DMS53 treated with DMSO at 0.1 percent for 48 hours (cell line): ENCODE measurements around the gene OR2A5.
A peak's percentile ranks its signal among the peaks of the same experiment; 100 is the strongest.
"Not testable (repeated sequence)": the region's sequence is repeated elsewhere in the genome, so short reads cannot be mapped to it uniquely, and the experiment has no call there.

Experiments
- DNase-seq: peaks from one replicate; lab custom pipeline; 2025; ENCODE audit not compliant: unreplicated experiment; lab: John Stamatoyannopoulos, UW

Gene OR2A5

DNA sequence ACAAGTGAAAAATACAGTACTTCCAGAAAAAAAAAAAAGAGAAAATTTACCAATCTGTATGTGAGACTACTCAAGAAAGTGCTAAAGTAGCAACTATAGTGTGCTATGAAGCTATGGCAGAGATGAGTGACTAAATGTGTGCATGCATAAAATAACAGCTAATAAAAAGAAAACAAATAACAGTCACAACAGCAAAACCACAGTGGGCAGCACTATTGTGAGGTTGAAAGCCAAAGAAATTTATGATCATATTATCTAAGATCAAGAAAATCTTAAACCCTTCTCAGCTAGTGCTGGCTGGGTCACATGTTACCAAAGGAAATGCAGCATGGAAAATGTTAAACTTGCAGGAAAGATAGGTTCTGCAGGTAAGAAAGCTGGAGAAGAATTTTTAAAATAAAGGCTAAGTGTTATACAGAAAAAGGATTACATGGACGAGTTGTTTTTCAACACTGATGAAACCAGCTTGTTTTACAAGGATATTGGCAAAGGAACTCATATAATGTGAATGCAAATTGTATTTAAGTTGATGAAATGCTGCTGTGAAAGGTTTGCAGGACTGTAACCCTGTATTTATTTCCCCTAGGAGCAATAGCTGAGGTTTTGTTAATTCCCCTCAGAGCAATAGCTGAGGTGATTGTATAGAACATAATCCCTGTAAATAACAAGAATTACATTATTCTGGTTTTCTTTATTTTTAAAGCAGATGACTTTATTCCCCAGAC, 15.6 kb upstream of the OR2A5 start:
- DNase-seq: no peak

DNA sequence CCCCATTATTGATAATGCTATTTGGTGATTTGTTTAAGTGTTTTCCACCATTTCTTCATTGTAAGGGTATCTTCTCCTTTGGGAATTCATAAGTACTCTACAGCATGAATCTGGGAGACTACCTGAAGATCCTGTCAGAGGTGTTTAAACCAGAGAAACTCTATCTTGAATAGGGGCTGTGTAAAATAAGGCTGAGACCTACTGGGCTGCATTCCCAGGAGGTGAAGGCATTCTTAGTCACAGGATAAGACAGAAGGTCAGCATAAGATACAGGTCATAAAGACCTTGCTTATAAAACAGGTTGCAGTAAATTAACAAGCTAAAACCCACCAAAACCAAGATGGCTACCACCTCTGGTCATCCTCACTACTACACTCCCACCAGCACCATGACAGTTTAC, 13.4 kb upstream of the OR2A5 start:
- no peak for DNase-seq

DNA sequence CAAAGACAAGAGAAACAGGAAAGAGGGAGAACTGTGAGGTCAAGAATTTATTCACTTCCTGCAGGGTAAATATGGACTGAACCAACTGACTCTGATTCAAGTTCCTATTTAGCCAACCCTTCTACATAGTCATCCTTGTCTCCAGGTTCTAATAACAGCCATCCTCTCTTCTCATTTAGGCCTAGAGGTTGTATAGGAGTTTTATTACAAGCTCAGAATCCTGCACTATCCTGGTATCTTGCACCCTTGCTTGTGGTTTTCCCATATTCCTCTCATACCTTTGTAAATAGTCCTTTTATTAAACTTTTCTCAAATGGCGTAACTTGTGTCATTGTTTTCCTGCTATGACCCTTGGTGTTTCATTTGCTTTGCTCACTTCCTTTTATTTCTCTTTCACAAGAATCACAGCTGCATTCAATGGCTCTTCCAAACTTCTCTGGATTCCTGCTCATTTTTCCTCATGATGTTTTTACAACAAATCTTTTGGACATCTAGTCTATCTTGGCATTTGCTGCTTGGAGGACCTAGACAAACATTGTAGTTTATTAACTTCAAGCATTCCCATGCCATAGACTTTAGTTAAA, 12.4 kb upstream of the OR2A5 start:
- no peak for DNase-seq

DNA sequence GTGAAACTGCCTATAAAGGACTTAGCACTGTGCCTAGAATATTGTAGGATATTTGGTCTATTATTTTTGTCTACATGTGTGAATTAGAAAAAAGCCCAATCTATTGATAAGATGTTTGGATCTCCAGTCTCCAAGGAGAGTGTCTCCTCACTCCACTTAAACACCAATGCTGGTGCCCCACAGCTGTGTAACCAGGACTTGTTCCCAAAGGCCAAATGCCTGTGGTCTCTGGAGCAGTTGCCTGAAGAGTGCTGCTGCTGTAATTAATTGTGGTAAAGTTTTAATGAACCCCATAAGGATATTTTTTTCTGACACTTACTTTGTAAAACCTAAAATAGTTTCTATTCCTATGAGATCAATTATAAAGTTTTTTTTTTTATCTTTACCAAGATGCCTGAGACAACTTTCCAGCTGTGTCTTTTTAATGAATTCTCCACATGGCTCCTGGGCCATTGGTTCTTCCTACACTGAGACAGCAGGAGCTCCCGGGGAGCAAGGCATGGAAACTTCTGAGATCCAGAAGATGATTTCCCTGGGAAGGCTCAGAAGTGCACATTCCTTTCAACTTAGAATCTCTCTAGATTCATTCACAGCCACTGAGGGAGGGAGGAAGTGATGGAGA, 11.2 kb upstream of the OR2A5 start:
- no peak for DNase-seq

DNA sequence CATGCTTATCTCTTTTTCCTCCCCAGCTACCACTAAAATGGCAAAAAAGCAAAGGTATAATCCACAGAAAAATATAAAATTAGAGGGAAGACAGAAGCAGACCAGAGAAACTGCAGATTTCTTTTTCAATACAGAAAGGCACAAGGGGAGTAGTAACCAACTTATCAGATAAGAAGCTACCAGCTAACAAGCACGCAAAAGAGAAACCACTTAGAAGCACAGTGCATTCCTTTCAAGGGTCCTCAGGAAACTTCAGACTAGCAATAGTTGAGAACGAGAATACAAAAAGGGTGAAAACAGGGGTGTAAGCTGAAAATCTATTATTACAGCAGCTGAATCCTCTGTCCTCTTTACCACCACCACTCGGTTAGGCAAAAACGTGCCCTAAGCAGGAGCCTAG, 9.9 kb upstream of the OR2A5 start:
- no peak for DNase-seq

DNA sequence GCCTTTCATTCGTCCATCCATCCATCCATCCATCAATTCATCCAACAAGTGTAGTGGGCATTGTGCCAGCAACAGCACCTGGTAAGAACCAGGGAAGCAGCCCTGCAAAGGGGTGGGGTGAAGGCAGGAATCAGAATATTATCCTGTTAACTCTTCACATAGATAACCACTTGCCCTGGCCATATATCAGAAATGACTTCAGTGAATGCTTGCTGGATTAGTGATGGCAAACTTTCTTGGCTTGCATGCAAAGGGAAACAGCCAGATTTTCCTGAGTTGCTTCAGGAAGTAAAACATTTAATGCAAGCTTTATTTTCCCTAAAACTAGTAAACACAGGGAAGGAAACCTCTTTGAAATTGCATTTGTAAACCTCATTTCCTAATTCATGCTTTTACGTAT, 743 bp downstream of the OR2A5 start:
- DNase-seq: no peak

DNA sequence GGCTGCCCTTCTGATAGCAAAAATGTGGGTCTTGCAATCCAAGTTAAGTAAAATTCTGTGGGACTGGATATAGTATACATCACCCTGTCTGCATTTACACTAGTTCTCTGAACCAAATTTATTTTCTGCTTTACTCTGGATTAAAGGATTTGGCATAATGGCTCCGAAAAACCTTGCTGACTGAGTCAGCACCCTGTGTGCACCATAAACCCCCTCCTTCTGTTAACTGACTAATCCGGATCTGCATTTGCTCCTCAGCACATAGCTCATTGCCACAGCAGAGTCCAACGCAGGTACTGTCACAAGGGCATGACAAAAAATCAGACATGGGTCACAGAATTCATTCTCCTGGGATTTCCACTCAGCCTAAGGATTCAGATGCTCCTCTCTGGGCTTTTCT, 1.3 kb downstream of the OR2A5 start:
- DNase-seq: no peak

DNA sequence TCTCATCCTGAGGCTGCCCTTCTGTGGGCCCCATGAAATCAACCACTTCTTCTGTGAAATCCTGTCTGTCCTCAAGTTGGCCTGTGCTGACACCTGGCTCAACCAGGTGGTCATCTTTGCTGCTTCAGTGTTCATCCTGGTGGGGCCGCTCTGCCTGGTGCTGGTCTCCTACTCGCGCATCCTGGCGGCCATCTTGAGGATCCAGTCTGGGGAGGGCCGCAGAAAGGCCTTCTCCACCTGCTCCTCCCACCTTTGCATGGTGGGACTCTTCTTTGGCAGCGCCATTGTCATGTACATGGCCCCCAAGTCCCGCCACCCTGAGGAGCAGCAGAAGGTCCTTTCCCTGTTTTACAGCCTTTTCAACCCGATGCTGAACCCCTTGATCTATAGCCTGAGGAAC, 2.1 kb downstream of the OR2A5 start:
- not testable (repeated sequence) for DNase-seq

DNA sequence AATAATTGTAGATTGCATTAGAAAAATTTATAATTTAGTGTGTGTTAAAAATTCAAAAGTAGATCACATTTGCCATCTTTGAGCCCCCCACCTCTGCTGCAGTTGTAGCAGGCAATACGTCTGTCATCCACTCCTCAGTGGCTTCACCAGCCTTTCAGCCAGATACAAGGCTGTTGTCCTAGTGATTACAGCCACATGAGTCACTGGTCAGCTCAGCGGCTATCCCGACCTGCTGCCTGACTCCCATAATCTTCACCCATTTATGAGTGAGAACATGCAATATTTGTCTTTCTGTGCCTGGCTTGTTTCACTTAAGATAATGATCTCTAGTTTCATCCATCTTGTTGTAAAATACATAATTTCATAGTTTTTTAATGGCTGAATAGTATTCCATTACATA, 9.2 kb downstream of the OR2A5 start:
- no peak for DNase-seq

DNA sequence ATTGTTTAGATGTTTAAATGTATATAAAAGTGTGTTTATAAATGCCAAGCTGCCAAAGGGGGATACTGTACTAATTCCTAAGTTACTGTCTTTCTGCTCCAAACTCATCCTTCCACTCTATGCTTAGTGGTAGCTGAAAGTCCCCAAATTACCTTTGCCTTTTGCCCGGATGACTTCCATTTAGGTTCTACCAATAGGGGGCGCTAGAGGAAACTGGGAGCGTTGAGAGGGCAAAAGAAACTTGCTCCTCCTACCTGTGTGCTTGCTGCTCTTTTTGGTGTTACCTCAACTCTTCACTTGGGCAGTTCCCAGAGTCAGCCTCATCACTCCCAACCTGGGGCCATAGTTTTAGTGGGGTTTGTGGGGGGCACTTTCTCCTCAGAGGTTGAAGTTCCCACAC, 15.0 kb downstream of the OR2A5 start:
- DNase-seq: peak; percentile 6

DNA sequence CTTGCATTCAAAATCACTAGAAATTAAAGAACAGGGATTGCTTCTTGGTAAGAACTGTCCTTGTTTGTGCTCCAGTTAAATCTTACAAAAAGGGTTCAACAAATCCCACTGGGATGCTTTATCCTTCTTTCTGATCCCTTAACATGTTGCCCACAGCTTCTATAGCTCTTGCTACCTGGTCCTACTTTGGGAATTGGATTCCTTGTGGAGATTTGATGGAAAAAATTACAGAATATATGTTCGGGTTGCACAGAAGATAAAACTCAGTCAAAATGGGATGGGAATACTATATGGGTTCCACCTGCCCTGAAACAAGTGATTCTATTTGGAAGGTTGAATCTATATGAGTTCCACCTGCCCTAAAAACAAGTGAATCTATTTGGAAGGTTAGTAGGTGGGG, 20.8 kb downstream of the OR2A5 start, which contains the start of gene OR2A25:
OR2A25 (plus strand) TSS at position 301 of the 400 bp plus-strand sequence. CDS start 4,409 bp downstream, outside the sequence.
- no peak for DNase-seq

DNA sequence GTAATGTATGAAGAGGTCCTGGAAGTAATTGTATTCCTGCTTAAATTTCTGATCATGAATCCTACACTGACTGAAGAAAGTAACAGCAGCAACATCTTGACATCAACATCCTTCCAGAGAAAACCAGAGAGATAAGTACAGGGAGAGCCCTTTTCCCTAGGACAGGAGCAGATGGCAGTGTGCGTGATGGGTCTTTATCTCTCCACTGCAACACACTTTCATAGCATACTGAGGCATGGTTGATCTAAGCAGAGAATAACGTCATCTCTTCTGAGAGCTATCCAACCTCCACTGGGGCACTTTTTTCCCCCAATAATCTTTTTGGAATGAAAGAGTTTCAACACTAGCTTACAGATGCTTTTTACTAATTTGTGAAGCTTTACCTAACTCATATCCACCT, 21.2 kb downstream of the OR2A5 start:
- DNase-seq: no peak

DNA sequence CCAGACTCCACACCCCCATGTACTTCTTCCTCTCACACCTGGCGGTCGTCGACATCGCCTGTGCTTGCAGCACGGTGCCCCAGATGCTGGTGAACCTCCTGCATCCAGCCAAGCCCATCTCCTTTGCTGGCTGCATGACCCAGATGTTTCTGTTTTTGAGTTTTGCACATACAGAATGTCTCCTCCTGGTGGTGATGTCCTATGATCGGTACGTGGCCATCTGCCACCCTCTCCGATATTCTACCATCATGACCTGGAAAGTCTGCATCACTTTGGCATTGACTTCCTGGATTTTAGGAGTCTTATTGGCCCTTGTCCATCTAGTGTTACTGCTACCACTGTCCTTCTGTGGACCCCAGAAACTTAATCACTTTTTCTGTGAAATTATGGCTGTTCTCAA, 25.6 kb downstream of the OR2A5 start:
- DNase-seq: no peak

DNA sequence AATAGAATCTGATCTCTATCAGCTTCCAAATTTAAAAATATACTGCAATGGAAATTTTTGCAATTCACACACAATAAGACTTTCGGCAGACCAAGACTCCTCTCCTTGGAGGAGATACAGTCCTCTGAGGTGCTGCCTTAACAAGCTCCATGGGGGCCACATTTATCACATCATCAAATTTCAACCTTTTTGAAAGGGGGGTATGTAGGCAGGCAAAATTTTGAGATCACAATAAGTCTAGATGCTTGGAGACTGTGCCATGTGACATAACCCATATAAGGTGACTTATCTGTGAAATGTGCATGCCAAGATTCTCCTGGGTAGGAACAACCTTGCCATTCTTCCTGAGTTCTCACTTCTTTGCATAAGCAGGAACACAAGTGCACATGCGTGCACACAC, 37.2 kb downstream of the OR2A5 start, which contains the start of gene OR2A12:
OR2A12 (plus strand) TSS at position 301 of the 400 bp plus-strand sequence. CDS start 8,830 bp downstream, outside the sequence.
- DNase-seq: no peak

DNA sequence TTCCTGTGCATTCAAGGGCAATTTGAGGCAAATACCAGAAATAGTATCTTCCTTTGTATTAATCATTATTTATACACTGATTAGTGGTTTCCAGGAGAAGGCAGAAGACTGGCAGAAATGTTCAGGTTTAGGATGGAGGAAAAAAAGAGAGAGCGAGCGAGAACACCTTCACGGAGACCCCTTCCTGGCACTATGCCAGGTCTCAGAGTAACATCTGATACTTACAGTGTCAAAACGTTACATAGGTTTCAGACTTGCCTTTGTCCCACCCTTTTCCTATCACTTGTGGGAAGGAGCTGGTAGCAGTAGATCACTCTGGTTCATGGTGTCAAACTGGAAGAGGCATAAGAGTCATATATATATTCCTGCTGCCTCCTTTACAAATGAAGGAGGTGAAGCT, 38.0 kb downstream of the OR2A5 start:
- no peak for DNase-seq

DNA sequence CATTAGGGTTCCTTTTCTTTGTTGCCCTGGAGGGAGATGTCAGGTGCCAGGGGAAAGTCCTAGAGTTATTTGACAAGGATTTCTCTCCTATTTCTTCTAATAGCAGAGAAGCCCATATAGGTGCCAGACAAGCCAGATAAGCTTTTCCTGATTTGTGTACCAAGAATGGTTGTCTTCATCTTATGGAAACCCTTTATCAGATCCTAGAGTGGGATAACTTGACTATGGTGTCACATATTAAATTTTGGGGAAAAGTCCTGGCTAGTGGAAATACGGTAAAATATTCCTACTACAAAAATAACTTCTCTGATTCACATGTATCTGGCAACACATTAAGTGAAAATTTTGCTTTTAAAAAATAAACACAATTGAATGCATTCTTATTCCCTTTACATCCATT, 38.5 kb downstream of the OR2A5 start:
- DNase-seq: no peak

DNA sequence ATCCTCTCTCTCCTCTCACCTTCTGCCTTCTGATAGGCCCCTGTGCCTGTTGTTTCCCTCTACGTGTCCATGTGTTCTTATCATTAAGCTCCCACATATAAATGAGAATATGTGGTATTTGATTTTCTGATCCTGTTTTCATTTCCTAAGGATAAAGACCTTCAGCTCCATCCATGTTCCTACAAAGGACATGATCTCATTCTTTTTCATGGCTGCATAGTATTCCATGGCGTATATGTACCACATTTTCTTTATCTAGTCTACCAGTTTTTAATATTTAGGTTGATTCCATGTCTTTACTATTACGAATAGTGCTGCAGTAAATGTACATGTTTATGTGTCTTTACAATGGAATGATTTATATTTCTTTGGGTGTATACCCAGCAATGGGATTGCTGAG, 41.9 kb downstream of the OR2A5 start:
- no peak for DNase-seq

DNA sequence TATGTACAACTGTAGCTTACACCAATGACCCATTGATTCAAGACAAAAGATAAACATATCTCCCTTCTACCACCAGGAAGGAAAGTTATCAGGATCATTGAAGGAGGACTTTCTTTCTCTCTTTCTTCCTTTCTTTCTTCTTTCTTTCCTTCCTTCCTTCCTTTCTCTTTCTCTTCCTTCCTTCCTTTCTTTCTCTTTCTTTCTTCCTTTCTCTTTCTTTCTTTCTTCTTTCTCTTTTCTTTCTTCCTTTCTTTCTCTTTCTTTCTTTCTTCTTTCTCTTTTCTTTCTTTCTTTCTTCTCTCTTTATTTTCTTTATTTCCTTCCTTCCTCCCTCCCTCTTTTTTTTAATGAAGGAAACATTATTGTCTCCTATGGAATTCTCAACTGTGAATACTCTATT, 50.0 kb downstream of the OR2A5 start:
- DNase-seq: no peak

DNA sequence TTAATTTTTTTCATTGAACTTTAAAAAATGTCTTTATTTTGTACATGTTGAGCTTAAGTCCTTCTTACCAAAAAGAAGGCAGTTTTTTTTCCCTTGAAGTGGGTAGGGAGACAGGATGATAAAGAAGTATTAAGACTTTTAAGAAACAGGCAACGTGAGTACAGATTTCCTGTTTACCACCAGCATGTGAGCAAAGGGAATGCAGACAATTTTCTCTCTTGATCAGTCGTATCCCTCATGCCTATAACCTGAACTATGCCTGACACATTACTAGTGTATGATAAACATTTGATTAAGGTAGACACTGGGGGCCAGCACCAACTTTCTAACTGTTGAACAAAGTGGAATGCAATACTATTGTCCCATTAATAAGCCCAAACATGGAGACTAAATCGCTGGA, 51.9 kb downstream of the OR2A5 start:
- DNase-seq: no peak

DNA sequence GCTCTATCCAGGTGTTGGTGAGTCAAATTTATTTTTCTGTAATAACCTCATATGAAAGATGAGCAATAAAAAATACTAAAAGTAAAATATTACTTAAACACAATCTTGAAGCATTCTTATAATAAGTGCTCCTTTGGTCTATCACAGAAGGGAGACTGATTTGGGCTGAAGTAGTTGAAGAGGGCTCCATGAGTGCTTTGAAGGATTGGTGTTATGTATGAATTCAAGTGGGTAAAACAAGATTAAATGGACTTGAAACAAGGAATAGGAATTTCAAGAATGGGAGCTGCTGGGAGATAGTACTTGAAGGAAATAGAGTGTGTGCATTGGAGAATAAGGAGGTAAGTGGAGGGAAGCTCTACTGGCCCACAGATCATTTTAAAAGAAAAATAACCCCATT, 53.3 kb downstream of the OR2A5 start:
- no peak for DNase-seq

DNA sequence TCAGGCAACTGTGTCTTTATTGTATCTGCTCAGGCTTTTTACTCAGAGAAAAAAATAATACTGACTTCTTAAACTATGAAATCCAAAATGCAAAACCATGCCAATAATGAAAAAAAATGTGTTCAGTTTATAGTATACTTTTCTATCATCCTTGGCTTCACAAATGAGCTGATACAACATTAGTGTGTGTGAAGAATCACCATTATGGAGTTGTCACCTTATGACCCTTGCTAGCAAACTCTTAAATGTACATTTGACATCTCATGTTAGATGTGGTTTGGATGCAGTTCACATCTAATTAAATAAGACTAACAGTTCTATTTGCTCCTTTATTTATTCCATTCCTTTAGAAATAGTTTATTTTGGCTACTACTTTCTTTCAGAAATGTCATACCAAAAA, 56.5 kb downstream of the OR2A5 start:
- DNase-seq: no peak
